CD14-positive monocyte (primary cell): ENCODE measurements around the gene ROR1. TPM values are rescaled to one million over a fixed set of nuclear protein-coding genes. Genes with fewer than 3 reads are reported as not detected.

Experiments used
- DNase-seq, 3 donors: peaks; one replicate each; pipeline ENCODE4 v3.0.0-alpha.2; 2011 to 2022
- H2AFZ ChIP-seq: 2 replicates; pipeline ENCODE4 v1.6.0; 2012; ENCODE audit warnings: mild to moderate bottlenecking, low read depth, low read length, inconsistent platforms; ENCODE audit not compliant: insufficient read depth, poor library complexity, severe bottlenecking
- H3K27ac ChIP-seq, 2 donors: 1 replicate in 1 of 2; 2 replicates in 1 of 2; pipeline ENCODE4 v1.5.1; 2012 to 2013; ENCODE audit warnings: low read length in 2 of 2, control low read depth in 1 of 2, inconsistent platforms in 1 of 2, low read depth in 1 of 2, mild to moderate bottlenecking in 1 of 2
- H3K27me3 ChIP-seq, 2 donors: one replicate each; pipeline versions ENCODE4 v1.6.0 to v1.6.1; 2011 to 2013; ENCODE audit warnings: low read length in 2 of 2; ENCODE audit not compliant: control insufficient read depth in 2 of 2, insufficient read depth in 2 of 2
- H3K36me3 ChIP-seq, 2 donors: replicated peaks in 1 of 2; 1 replicate in 1 of 2; 2 replicates in 1 of 2; pipeline versions ENCODE4 v1.5.1 to v1.6.1; 2012 to 2013; ENCODE audit warnings: low read length in 2 of 2, control low read depth in 1 of 2, inconsistent platforms in 1 of 2, mild to moderate bottlenecking in 1 of 2; ENCODE audit not compliant: insufficient read depth in 2 of 2, control insufficient read depth in 1 of 2
- H3K4me1 ChIP-seq, 2 donors: 1 replicate in 1 of 2; 2 replicates in 1 of 2; pipeline versions ENCODE4 v1.5.1 to v1.6.1; 2012 to 2013; ENCODE audit warnings: low read length in 2 of 2, control low read depth in 1 of 2, inconsistent platforms in 1 of 2, mild to moderate bottlenecking in 1 of 2, moderate library complexity in 1 of 2; ENCODE audit not compliant: insufficient read depth in 2 of 2, control insufficient read depth in 1 of 2
- H3K4me2 ChIP-seq: replicated peaks from 2 replicates; pipeline ENCODE3; 2012; ENCODE audit warnings: low read length, moderate library complexity, mild to moderate bottlenecking; ENCODE audit not compliant: poor library complexity, severe bottlenecking; ENCODE audit errors: extremely low read depth
- H3K4me3 ChIP-seq, 3 experiments: fragments of 200-600 bp in 1 of 3; sonication (generic) in 1 of 3; replicated peaks in 1 of 3; 1 replicate in 2 of 3; 2 replicates in 1 of 3; pipeline ENCODE4 v1.5.1; 2011 to 2013; ENCODE audit warnings: low read length in 3 of 3, mild to moderate bottlenecking in 3 of 3, control low read depth in 2 of 3, low read depth in 2 of 3, inconsistent platforms in 1 of 3, moderate library complexity in 1 of 3
- H3K79me2 ChIP-seq: 2 replicates; pipeline ENCODE4 v1.6.0; 2012; ENCODE audit warnings: mild to moderate bottlenecking, control low read depth, inconsistent platforms, low read length, moderate library complexity; ENCODE audit not compliant: insufficient read depth
- H3K9ac ChIP-seq: 2 replicates; pipeline ENCODE4 v1.6.0; 2017; ENCODE audit warnings: low read length, mild to moderate bottlenecking; ENCODE audit not compliant: insufficient read depth, poor library complexity, severe bottlenecking
- H3K9me3 ChIP-seq, 2 donors: replicated peaks in 1 of 2; 1 replicate in 1 of 2; 2 replicates in 1 of 2; pipeline versions ENCODE4 v1.5.1 to v1.6.1; 2012 to 2013; ENCODE audit warnings: low read length in 2 of 2, control low read depth in 1 of 2; ENCODE audit not compliant: control insufficient read depth in 1 of 2, insufficient read depth in 1 of 2
- H4K20me1 ChIP-seq: 2 replicates; pipeline ENCODE4 v1.6.0; 2012; ENCODE audit warnings: mild to moderate bottlenecking, low read length, control low read depth, moderate library complexity; ENCODE audit not compliant: insufficient read depth
- H3K27ac Mint-ChIP-seq, 7 donors: one replicate each; pipeline ENCODE4 v1.8.0; 2020; ENCODE audit warnings: mild to moderate bottlenecking in 7 of 7, mixed read lengths in 7 of 7, moderate library complexity in 6 of 7, inconsistent platforms in 2 of 7
- H3K27me3 Mint-ChIP-seq, 3 donors: one replicate each; pipeline ENCODE4 v1.8.0; 2021 to 2022; ENCODE audit warnings: low read depth in 3 of 3, mild to moderate bottlenecking in 3 of 3, mixed read lengths in 3 of 3, moderate library complexity in 3 of 3, inconsistent platforms in 1 of 3
- H3K36me3 Mint-ChIP-seq, 2 donors: one replicate each; pipeline ENCODE4 v1.8.0; 2020; ENCODE audit warnings: mixed read lengths in 2 of 2, inconsistent platforms in 1 of 2, mild to moderate bottlenecking in 1 of 2
- H3K4me1 Mint-ChIP-seq: one replicate; pipeline ENCODE4 v1.8.0; 2020; ENCODE audit warnings: mild to moderate bottlenecking, mixed read lengths
- H3K4me3 Mint-ChIP-seq, 2 donors: one replicate each; pipeline ENCODE4 v1.8.0; 2020; ENCODE audit warnings: mild to moderate bottlenecking in 2 of 2, mixed read lengths in 2 of 2, moderate library complexity in 1 of 2
- H3K9me3 Mint-ChIP-seq, 7 donors: one replicate each; pipeline ENCODE4 v1.8.0; 2020 to 2022; ENCODE audit warnings: mixed read lengths in 7 of 7, mild to moderate bottlenecking in 6 of 7, moderate library complexity in 6 of 7, inconsistent platforms in 2 of 7
- CTCF ChIP-seq: fragments of 200-600 bp; IDR thresholded peaks from one replicate; pipeline ENCODE4 v1.8.0; 2022; ENCODE audit warnings: antibody characterized with exemption, mild to moderate bottlenecking
- WGBS: methylation state at CpG from one replicate; pipeline ENCODE4 v1.1.5; 2013; ENCODE audit warnings: missing lambda C conversion rate; ENCODE audit not compliant: insufficient coverage; 5-methylcytosine and 5-hydroxymethylcytosine counted together
- intact Hi-C, 2 donors: fragments of 100-400 bp; cut with micrococcal nuclease; formaldehyde crosslinking; loops; one replicate each; pipeline versions ENCODE4 v1.15.0 to v1.15.1; 2023
- polyA plus RNA-seq, 3 donors: library from polyadenylated mRNA; depleted of rRNA in 1 of 3; unstranded in 2 of 3; stranded (reverse) in 1 of 3; fragments of 300-500 nt in 2 of 3; fragments of >200 nt in 1 of 3; fragmentation: Illumina TruSeq in 2 of 3; gene quantifications; 1 replicate in 2 of 3; 2 replicates in 1 of 3; pipeline ENCODE4 v1.2.3, GENCODE V29; 2012 to 2021

ROR1 gene
- polyA plus RNA-seq, 3 donors = not detected

GRCh38 chr1:63922848-63923247 is 149.0 kb downstream of the ROR1 start:
- no peaks in the 10 kb centered on the region for H3K36me3 ChIP-seq
- no peaks in the 10 kb centered on the region for H3K4me1 ChIP-seq
- no peak for TF ChIP-seq CTCF
- H3K4me3 ChIP-seq = no peak overlapping the region
- H2AFZ ChIP-seq = no peak overlapping the region
- H3K27me3 ChIP-seq = no peaks in the 10 kb centered on the region
- Mint-ChIP-seq H3K9me3 (peaks cover 0 to 4% (median 0%) of the 10 kb centered on the region in 7 donors), H3K27me3 (no peaks in the 10 kb centered on the region), H3K27ac (no peak overlapping the region), H3K4me3 (no peak overlapping the region), H3K4me1 (no peaks in the 10 kb centered on the region), H3K36me3 (no peaks in the 10 kb centered on the region)
- no peaks in the 10 kb centered on the region for H3K79me2 ChIP-seq
- intact Hi-C loops = no loop called here
- H3K4me2 ChIP-seq = no peak overlapping the region
- WGBS = 71% methylated on average over 5 of the region's 6 CpGs
- no peaks in the 10 kb centered on the region for H4K20me1 ChIP-seq
- H3K9ac ChIP-seq = no peak overlapping the region
- no peak overlapping the region for H3K27ac ChIP-seq
- no peak for DNase-seq
- H3K9me3 ChIP-seq = no peaks in the 10 kb centered on the region

- no peak overlapping the region for H3K27ac Mint-ChIP-seq
- no peaks in the 10 kb centered on the region for H3K36me3 Mint-ChIP-seq
- no peaks in the 10 kb centered on the region for H3K27me3 Mint-ChIP-seq
- TF ChIP-seq CTCF = no peak
- H3K9me3 ChIP-seq = no peaks in the 10 kb centered on the region
- no peak overlapping the region for H3K4me2 ChIP-seq
- no peaks in the 10 kb centered on the region for H3K4me1 ChIP-seq
- no peak overlapping the region for H3K27ac ChIP-seq
- no peaks in the 10 kb centered on the region for H3K27me3 ChIP-seq
- no peaks in the 10 kb centered on the region for H3K4me1 Mint-ChIP-seq
- no peak overlapping the region for H3K4me3 Mint-ChIP-seq
- intact Hi-C loops = no loop called here
- H3K4me3 ChIP-seq = no peak overlapping the region
- peaks cover 0 to 4% (median 0%) of the 10 kb centered on the region in 7 donors for H3K9me3 Mint-ChIP-seq
- no peaks in the 10 kb centered on the region for H3K79me2 ChIP-seq
- WGBS = 100% methylated on average over 1 of the region's 2 CpGs
- H3K9ac ChIP-seq = no peak overlapping the region
- H4K20me1 ChIP-seq = no peaks in the 10 kb centered on the region
- H2AFZ ChIP-seq = no peak overlapping the region
- no peaks in the 10 kb centered on the region for H3K36me3 ChIP-seq
- no peak for DNase-seq
Measured at GRCh38 chr1:63923302-63923701, 149.5 kb downstream of the ROR1 start.
